K562 (cell line): ENCODE data around the gene SAMD8. TPM values are rescaled to one million over a fixed set of nuclear protein-coding genes. Genes with fewer than 3 reads are reported as not detected.

Source experiments
- ARHGAP35 ChIP-seq: fragments of 450-650 bp; IDR thresholded peaks from 2 replicates; pipeline ENCODE4 v1.6.1; 2018; ENCODE audit not compliant: partially characterized antibody
- CBFA2T2 ChIP-seq: fragments of 450-650 bp; conservative IDR thresholded peaks from 2 replicates; pipeline ENCODE4 v1.6.1; 2017; ENCODE audit warnings: mild to moderate bottlenecking
- CHD1 ChIP-seq: fragments of 200-600 bp; sonication (generic); IDR thresholded peaks from one replicate; pipeline ENCODE4 v1.6.1; 2012; ENCODE audit warnings: mild to moderate bottlenecking, moderate library complexity, low read length, inconsistent platforms
- CLOCK ChIP-seq: fragments of 250-450 bp; sonication (Bioruptor Pico); IDR thresholded peaks from 2 replicates; pipeline ENCODE4 v1.4.0; 2020; ENCODE audit warnings: mild to moderate bottlenecking, moderate library complexity, borderline replicate concordance
- CREB5 ChIP-seq: fragments of 250-450 bp; sonication (Bioruptor Pico); IDR thresholded peaks from 2 replicates; pipeline ENCODE4 v1.5.0; 2020; ENCODE audit warnings: mild to moderate bottlenecking
- DIDO1 ChIP-seq: fragments of 450-650 bp; IDR thresholded peaks from 2 replicates; pipeline ENCODE4 v1.6.1; 2016; ENCODE audit warnings: low read depth, missing biosample characterization, missing genetic modification characterization
- LEF1 ChIP-seq: fragments of 450-650 bp; IDR thresholded peaks from 2 replicates; pipeline ENCODE4 v1.6.1; 2016; ENCODE audit warnings: mild to moderate bottlenecking
- MTA2 ChIP-seq: fragments of 450-650 bp; IDR thresholded peaks from 2 replicates; pipeline ENCODE4 v1.6.1; 2016; ENCODE audit warnings: low read depth
- NBN ChIP-seq: fragments of 450-650 bp; IDR thresholded peaks from 2 replicates; pipeline ENCODE4 v1.6.1; 2016; ENCODE audit warnings: low read depth, mild to moderate bottlenecking
- NKRF ChIP-seq: fragments of 450-650 bp; IDR thresholded peaks from 2 replicates; pipeline ENCODE4 v1.6.1; 2016; ENCODE audit warnings: borderline replicate concordance
- TAL1 ChIP-seq: fragments of 450-650 bp; IDR thresholded peaks from 2 replicates; pipeline ENCODE4 v1.6.1; 2016; ENCODE audit warnings: mild to moderate bottlenecking
- TEAD2 ChIP-seq: fragments of 450-650 bp; IDR thresholded peaks from 2 replicates; pipeline ENCODE4 v1.6.1; 2016; ENCODE audit warnings: missing genetic modification characterization, control low read depth, missing compliant biosample characterization
- ZBTB5 ChIP-seq: fragments of 450-650 bp; IDR thresholded peaks from 2 replicates; pipeline ENCODE4 v1.6.1; 2017; ENCODE audit warnings: antibody characterized with exemption
- ZNF124 ChIP-seq: sonication (generic); formaldehyde crosslinking; IDR thresholded peaks from 2 replicates; pipeline ENCODE4 v1.8.1; 2022; ENCODE audit warnings: missing genetic modification reagents
- ZNF444 ChIP-seq: fragments of 250-450 bp; sonication (Bioruptor Pico); IDR thresholded peaks from 2 replicates; pipeline ENCODE4 v1.4.0; 2020; ENCODE audit warnings: mild to moderate bottlenecking, moderate library complexity
- ZNF57 ChIP-seq: fragments of 450-650 bp; formaldehyde crosslinking; IDR thresholded peaks from 2 replicates; pipeline ENCODE4 v1.4.0; 2020; ENCODE audit warnings: mild to moderate bottlenecking, moderate library complexity
- ZNF589 ChIP-seq: fragments of 200-800 bp; sonication (Bioruptor generic); IDR thresholded peaks from 2 replicates; pipeline ENCODE4 v1.6.1; 2016; ENCODE audit warnings: low read depth, missing genetic modification characterization, missing compliant biosample characterization
- polyA plus RNA-seq, 8 experiments: library from polyadenylated mRNA; depleted of rRNA in 4 of 8; stranded (reverse) in 5 of 8; unstranded in 3 of 8; fragments of >200 nt; fragmentation: Nextera tagmentation in 2 of 8; fragmentation: Illumina TruSeq in 1 of 8; extraction: Ambion mirVana in 2 of 8; extraction: Trizol in 1 of 8; gene quantifications; 2 replicates each; pipeline versions ENCODE4 v1.2.1 to v1.2.3, GENCODE V29; 2011 to 2014; ENCODE audit warnings: inconsistent platforms in 1 of 8, missing spikeins in 1 of 8
- total RNA-seq, 7 experiments: library from RNA; depleted of rRNA in 6 of 7; stranded (reverse); fragments of >200 nt in 6 of 7; fragmentation: Illumina TruSeq in 2 of 7; extraction: Trizol in 2 of 7; gene quantifications; 2 replicates each; pipeline versions ENCODE4 v1.2.1 to v1.2.3, GENCODE V29; 2011 to 2021; ENCODE audit warnings: low replicate concordance in 1 of 7
- TF ChIP-seq, protein P1 (sequence below): fragments of 250-450 bp; sonication (Bioruptor Pico); IDR thresholded peaks from 2 replicates; pipeline ENCODE4 v1.4.0; 2020; ENCODE audit warnings: mild to moderate bottlenecking
- TF ChIP-seq, protein P2 (sequence below): fragments of 450-650 bp; IDR thresholded peaks from 2 replicates; pipeline ENCODE4 v1.6.1; 2016; ENCODE audit warnings: low read depth, mild to moderate bottlenecking, moderate library complexity

Gene SAMD8
- total and polyA plus RNA-seq, 9 of the 15 experiments (the other 6 are each of a cell fraction or from before 2014, with no cell fraction given): 2.7 to 16.1 (median 6.2) TPM

DNA sequence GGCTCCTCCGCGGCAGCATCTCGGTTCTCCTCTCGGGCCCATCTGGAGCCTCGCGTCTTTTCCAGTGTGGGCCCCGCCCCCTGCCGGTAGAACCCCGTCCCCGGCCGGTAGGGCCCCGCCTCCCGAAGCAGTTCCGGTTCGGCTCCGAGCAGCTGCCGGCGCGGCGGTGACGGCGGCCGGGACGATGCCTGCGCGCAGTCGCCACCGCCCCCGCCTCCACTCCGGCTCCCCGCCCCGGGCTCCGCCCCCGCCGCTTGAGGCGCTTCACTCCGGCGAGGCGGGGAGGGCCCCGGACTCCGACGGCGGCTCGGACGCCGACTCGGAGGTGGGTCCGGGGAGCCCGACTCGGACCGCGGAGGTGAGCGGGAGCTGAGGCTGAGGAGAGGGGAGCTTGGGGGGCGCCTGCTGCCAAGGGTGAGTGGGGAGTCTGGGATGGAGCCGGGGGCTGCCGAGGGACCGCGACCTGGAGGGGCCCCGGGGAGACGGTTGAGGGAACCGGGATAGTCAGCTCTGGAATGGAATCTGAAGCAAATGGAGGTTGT is at the start of gene SAMD8 (continued):
- TF ChIP-seq ZNF589 (CRISPR knock-in tag) (no peak), CREB5 (CRISPR knock-in tag) (no peak), ZNF444 (no peak), ARHGAP35 (peak; percentile 10), NKRF (no peak), ZBTB5 (no peak), LEF1 (no peak), NBN (no peak), ZNF124 (no peak), CBFA2T2 (no peak), TAL1 (no peak), CLOCK (CRISPR knock-in tag) (no peak), DIDO1 (tag) (no peak), CHD1 (peak; percentile 55), TEAD2 (tag) (no peak), ZNF57 (CRISPR knock-in tag) (no peak), MTA2 (no peak)
- TF ChIP-seq, protein P1, sequence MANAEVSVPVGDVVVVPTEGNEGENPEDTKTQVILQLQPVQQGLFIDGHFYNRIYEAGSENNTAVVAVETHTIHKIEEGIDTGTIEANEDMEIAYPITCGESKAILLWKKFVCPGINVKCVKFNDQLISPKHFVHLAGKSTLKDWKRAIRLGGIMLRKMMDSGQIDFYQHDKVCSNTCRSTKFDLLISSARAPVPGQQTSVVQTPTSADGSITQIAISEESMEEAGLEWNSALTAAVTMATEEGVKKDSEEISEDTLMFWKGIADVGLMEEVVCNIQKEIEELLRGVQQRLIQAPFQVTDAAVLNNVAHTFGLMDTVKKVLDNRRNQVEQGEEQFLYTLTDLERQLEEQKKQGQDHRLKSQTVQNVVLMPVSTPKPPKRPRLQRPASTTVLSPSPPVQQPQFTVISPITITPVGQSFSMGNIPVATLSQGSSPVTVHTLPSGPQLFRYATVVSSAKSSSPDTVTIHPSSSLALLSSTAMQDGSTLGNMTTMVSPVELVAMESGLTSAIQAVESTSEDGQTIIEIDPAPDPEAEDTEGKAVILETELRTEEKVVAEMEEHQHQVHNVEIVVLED (CRISPR knock-in tag): peak; percentile 79
- TF ChIP-seq, protein P2, sequence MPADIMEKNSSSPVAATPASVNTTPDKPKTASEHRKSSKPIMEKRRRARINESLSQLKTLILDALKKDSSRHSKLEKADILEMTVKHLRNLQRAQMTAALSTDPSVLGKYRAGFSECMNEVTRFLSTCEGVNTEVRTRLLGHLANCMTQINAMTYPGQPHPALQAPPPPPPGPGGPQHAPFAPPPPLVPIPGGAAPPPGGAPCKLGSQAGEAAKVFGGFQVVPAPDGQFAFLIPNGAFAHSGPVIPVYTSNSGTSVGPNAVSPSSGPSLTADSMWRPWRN: no peak
